ENCODE results near the gene ZBTB8A.
"Not testable (repeated sequence)": the region's sequence is repeated elsewhere in the genome, so short reads cannot be mapped to it uniquely, and the experiment has no call there.

ZBTB8A gene

DNA sequence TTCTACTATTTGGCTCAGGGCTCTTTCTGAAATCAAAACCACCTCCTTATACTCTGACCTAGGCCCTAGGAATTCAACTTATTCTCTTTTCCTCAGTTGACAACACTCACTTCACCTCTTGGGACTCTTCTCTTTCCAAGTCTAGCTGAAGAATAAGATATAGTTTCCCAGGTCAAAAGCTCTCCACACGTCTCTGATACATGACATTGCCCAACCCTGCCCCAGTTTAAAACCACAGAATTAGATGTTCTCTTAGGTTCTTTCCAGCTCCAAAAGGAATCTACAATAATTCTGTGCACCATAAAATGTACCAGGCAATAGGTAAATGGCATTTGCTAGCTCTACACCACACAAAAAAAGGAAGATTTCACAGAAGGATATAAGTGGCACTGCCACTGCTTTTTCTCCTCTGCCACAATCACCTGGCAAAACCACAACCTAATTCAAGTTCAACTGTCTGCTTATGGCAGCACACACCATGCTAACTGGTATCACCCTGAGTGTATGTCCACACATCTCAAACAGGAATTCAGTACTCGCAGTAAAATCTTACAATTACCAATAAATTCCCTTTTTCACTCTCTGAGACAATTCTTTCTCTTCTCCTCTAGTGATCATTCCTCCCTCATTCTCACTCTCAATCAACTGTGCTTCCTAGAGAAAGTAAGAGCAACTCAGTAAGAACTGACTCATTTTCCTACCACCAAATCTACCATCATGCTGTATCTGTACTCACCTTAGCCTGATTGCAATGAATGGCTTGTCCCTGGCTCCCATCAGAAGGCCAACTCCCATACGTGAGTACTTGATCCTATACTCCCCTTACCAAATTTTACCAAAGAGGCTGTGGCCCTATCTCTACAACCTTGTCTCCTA lies 83.8 kb downstream of the ZBTB8A start:
- no peak for DNase-seq

DNA sequence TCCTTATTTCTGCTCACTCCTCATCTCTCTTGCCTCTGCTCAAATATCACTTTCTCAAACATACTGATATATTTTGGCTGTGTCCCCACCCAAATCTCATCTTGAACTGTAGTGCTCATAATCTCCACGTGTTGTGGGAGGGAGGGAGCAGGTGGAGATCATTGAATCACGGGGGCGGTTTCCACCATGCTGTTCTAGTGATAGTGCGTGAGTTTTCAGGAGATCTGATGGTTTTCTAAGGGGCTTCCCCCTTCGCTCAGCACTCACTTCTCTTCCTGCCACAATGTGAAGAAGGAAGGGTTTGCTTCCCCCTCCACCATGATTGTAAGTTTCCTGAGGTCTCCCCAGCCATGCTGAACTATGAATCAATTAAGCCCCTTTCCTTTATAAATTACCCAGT lies 84.5 kb downstream of the ZBTB8A start:
- no peak for DNase-seq

DNA sequence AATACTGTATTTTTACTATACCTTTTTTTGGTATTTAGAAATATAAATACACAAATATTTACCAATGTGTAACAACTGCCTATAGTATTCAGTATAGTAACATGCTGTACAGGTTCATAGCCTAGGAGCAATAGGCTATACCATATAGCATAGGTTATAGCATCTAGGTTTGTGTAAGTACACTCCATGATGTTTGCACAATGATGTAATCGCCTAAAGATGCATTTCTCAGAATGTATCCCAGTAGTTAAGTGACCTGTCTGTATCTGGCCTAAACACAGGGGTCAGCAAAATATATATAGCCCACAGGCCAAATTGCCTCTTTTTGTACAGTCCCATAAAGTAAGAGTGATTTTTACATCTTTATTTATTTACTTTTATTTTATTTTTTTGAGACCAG lies 86.9 kb downstream of the ZBTB8A start:
- DNase-seq: no peak

- DNase-seq: no peak
These were observed 88.5 kb downstream of the ZBTB8A start for GRCh38 chr1:32627596-32628162.

- not testable (repeated sequence) for DNase-seq
These were observed 90.9 kb downstream of the ZBTB8A start for GRCh38 chr1:32630173-32630572.

DNA sequence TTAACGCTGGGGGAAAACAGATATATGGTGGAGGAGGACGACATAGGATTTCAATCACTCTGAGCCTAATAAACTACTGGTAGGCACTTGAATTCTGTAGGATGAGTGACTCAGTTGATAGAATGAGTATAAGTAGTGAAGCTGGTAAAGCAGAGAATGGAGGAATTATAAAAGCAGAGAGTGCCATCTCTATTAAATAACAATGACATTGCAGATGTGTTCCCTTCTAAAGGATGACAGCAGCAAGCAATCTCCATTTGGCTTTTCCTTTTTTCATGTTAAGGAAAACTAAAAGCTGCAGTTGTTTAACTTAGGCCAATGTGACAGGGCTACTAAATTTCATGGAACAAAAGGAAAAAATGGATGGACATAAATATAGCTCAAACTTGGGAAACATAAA lies 93.6 kb downstream of the ZBTB8A start:
- DNase-seq: no peak

DNA sequence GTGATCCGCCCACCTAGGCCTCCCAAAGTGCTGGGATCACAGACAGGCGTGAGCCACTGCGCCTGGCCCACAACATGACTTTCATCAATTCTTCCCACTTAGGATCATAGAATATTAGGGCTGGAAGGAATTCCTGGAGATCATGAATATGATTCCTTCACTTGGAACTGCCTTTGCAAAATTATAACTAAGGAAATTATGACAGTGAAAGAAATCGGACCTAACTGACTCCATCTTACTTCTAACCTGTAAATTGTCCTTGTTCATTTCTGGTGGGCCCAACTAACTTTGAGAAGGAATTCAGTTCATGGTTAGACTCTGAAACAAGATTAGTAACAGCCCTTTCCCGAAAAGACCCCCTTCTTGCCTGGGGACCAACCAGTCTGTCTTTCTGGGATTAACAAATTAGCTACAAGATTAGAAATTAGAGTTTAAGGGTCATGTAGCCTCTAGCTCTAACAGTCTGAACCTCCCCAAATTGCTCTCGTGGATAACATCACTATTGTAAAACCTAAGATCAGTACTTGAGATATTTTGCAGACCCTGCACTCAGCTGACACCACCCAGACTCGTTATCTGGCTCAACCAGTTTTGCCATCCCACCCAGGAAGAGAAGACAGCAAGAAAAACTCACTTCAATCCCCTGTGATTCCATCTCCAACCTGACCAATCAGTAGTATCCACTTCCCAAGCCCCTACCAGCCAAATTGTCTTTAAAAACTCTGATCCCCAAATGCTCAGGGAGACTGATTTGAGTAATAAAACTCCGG lies 96.5 kb downstream of the ZBTB8A start:
- no peak for DNase-seq

GRCh38 chr1:32636914-32637645 lies 97.9 kb downstream of the ZBTB8A start:
- no peak for DNase-seq

GRCh38 chr1:32639489-32640075 lies 100.4 kb downstream of the ZBTB8A start:
- DNase-seq: no peak

- not testable (repeated sequence) for DNase-seq
These were observed 103.1 kb downstream of the ZBTB8A start for GRCh38 chr1:32642292-32642827.

- DNase-seq: no peak
These were observed 105.2 kb downstream of the ZBTB8A start for GRCh38 chr1:32644426-32644825.

GRCh38 chr1:32647308-32648134 lies 108.3 kb downstream of the ZBTB8A start:
- DNase-seq: no peak

DNA sequence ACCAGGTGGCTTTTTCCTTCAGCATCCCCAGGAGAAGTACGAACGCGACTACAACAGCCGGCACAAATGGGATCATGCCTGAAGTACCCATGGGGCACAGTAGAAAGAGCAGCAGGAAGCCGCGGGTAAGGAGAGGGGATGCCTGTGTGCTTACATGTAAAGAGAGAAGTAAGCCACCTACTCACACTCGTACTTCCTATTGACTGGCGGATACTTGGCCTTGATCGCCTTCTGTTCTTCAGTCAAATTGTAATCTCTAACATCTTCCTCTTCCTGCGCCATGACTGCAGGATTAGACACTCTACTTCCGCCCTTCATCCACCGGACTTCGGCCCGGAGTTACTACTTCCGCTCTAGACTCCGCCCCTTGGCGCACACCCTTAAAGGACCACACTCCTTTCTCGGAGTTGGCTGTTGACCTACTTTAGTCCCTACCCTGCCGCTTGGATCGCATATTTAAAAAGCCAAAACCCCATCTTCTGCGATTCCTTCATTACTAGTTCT lies 111.1 kb downstream of the ZBTB8A start, which contains the start of gene ZBTB8OS:
TSS of gene ZBTB8OS (minus strand) at position 303 of the 504 bp plus-strand sequence. CDS start at position 282, 21 bp downstream.
- peak; percentile 81 for DNase-seq

GRCh38 chr1:32650752-32651460 lies 111.7 kb downstream of the ZBTB8A start, which contains the start of gene RBBP4:
Gene RBBP4, plus strand, starts transcription at chr1:32651208. Its CDS starts 99 bp downstream, at chr1:32651307.
- peak; percentile 99 for DNase-seq

GRCh38 chr1:32651461-32652073 lies 112.3 kb downstream of the ZBTB8A start:
- DNase-seq: no peak

- DNase-seq: no peak
These were observed 113.2 kb downstream of the ZBTB8A start for GRCh38 chr1:32652244-32652962.

Data from activated T-cell treated with anti-CD3 and anti-CD28 coated beads, Interleukin-2, amount 50 U/mL, for 1 hour (primary cell).